GM21390 (cell line): ENCODE results near the gene ZNF611.
A peak's percentile ranks its signal among the peaks of the same experiment; 100 is the strongest.
"Not testable (repeated sequence)": the region's sequence is repeated elsewhere in the genome, so short reads cannot be mapped to it uniquely, and the experiment has no call there.

Source experiments
- ATAC-seq: cut with Tn5 transposase; IDR thresholded peaks from one replicate; pipeline ENCODE4 v1.9.1; 2021; ENCODE audit not compliant: unreplicated experiment

ZNF611 gene

DNA sequence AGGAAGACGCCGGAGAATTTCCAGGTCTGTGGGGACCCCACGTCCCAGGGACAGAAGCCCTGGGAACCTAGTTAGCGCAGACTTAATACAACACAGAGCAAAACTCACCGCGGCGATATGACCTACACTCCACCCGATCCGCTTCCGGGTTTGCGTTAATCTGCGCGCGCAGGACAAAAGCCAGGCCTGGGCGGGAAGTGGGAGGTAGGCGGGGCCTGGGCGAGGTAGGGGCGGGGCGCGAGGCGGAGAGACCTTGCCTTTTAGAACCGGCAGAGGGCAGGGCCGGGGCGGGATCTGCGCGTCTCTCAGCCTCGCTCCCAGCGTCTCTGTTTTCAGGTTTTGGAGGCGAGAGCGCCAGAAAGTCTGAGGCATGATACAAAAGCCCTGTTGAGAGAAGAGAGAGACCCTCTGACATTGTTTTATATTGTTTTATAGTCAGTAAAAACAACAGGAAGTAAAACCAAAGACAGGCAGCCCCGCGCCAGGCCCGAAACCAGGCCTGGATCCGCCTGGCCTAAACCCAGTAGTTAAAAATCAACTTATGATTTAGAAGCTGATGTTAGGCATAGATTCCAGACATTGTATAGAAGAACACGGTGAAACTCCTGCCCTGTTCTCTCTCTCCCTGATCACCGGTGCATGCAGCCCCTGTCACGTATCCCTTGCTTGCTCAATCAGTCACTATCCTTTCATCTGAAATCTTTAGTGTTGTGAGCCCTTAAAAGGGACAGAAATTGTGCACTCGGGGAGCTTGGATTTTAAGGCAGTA lies at the start of gene ZNF611:
TSS of gene ZNF611 (minus strand) at position 152 of the 769 bp plus-strand sequence. CDS start 19,150 bp downstream, outside the sequence.
- ATAC-seq: peak; percentile 86

GRCh38 chr19:52782864-52783263 lies 48.0 kb upstream of the ZNF611 start:
- ATAC-seq: not testable (repeated sequence)

GRCh38 chr19:52778811-52779210 lies 44.0 kb upstream of the ZNF611 start:
- ATAC-seq: no peak

DNA sequence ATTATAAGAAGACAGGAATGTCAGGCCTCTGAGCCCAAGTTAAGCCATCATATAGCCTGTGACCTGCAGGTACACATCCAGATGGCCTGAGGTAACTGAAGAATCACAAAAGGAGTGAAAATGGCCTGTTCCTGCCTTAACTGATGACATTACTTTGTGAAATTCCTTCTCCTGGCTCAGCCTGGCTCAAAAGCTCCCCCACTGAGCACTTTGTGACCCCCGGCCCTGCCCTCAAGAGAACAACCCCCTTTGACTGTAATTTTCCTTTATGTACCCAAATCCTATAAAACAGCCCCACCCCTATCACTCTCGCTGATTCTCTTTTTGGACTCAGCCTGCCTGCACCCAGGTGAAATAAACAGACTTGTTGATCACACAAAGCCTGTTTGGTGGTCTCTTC lies 21.6 kb upstream of the ZNF611 start:
- not testable (repeated sequence) for ATAC-seq

- ATAC-seq: no peak
Observed at GRCh38 chr19:52749780-52750179, 14.9 kb upstream of the ZNF611 start.

- no peak for ATAC-seq
Observed at GRCh38 chr19:52748336-52748950, 13.6 kb upstream of the ZNF611 start.

DNA sequence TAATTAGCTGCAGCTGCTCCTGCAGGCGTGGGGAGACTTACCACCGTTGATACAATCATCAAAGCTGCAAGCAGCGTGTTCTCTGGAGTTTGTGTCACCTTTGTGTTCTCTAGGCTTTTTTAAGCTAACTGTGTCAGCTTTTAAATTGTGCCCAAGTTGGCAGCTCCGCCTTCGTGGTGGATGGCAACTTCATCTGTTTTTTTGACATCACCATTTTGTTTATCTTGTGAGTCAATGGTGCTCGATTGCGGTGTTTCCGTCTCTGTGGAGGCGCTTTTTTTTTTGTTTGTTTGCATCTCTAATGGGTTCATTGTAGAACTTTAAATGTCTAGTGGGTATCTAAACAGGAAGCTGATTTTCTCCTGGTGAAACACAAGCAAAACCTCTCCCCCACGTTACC lies 11.1 kb upstream of the ZNF611 start:
- not testable (repeated sequence) for ATAC-seq

- no peak for ATAC-seq
Observed at GRCh38 chr19:52743091-52743490, 8.2 kb upstream of the ZNF611 start.

GRCh38 chr19:52742516-52742915 lies 7.7 kb upstream of the ZNF611 start:
- no peak for ATAC-seq

DNA sequence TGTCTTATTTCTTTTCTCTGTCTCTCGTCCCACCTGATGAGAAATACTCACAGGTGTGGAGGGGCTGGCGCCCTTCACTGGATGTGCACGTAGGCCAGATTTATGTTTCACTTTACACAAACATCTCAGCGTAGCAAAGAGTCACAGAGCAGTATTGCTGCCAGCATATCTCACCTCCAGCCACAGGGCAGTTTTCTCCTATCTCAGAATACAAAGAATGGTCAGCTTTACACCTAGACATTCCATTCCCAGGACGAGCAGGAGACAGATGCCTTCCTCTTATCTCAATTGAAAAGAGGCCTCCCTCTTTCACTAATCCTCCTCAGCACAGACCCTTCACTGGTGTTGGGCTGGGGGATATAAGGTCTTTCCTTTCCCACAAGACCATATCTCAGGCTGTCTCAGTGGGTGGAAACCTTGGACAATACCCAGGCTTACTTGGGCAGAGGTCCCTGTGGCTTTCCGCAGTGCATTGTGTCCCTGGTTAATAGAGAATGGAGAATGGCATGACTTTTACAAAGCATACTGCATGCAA lies 7.2 kb upstream of the ZNF611 start:
- no peak for ATAC-seq

DNA sequence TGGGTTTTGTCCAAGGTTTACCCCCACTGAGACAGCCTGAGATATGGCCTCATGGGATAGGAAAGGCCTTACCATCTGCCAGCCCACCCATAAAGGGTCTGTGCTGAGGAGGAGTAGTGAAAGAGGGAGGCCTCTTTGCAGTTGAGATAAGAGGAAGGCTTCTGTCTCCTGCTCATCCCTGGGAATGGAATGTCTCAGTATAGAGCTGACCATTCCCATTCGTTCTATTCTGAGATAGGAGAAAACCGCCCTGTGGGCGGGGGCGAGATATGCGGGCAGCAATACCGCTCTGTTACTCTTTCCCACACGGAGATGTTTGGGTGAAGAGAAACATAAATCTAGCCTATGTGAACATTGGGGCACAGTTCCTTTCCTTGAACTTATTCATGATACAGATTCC lies 6.5 kb upstream of the ZNF611 start:
- not testable (repeated sequence) for ATAC-seq

DNA sequence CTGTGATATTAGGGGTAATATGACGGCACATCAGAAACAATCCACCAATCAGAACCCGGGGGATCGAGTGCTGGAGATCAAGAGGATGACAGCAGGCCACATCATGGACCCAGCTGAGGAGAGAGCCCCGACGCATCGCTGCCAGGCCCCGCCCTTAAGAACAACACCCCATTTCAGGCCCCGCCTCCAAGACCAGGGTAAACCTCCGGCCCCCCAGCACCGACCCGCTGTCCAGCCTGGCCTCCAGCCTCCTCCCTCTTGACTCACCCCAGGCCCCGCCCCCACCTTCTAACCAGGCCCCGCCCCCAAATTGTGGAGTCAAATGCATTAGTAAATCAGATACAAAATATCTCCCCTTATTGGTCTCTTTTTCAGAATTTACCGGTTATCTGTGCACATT lies 4.7 kb upstream of the ZNF611 start:
- ATAC-seq: no peak

DNA sequence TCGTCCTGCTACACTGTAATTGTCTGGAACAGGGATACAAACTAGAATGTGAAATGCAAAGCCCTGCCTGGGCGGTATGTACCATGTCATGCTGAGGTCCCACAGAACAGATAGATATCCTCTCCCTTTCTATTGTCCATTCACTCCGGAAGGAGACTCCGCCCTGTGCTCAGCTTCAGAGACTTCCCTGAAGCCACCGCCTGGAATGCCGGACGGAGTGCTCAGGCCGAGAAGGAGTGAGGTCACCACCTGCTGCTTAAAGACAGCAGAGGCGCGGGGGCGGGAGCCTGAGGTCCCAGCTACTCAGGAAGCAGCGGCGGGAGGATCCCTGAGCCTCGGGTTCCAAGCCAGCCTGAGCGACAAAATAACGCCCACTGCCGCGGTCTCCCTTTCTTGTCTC lies 890 bp upstream of the ZNF611 start:
- no peak for ATAC-seq

- peak; percentile 25 for ATAC-seq
Observed at GRCh38 chr19:52734331-52734892, 432 bp downstream of the ZNF611 start.

DNA sequence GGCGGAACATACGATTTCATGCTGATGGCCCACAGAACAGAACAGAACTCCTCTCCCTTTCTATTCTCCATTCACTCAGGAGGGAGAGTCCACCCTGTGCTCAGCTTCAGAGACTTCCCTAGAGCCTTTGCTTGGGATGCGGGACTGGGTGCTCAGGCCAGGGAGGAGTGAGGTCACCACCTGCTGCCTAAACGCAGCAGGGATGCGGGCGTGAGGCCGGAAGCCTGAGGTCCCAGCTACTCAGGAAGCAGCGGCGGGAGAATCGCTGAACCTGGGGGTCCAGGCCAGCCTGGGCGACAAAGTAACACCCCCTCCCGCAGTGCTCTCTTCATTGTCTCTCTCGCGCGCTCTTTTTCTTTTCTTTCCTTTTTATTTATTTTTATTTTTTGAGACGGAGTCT lies 8.8 kb downstream of the ZNF611 start:
- not testable (repeated sequence) for ATAC-seq

GRCh38 chr19:52725528-52725961 lies 9.3 kb downstream of the ZNF611 start:
- ATAC-seq: no peak

DNA sequence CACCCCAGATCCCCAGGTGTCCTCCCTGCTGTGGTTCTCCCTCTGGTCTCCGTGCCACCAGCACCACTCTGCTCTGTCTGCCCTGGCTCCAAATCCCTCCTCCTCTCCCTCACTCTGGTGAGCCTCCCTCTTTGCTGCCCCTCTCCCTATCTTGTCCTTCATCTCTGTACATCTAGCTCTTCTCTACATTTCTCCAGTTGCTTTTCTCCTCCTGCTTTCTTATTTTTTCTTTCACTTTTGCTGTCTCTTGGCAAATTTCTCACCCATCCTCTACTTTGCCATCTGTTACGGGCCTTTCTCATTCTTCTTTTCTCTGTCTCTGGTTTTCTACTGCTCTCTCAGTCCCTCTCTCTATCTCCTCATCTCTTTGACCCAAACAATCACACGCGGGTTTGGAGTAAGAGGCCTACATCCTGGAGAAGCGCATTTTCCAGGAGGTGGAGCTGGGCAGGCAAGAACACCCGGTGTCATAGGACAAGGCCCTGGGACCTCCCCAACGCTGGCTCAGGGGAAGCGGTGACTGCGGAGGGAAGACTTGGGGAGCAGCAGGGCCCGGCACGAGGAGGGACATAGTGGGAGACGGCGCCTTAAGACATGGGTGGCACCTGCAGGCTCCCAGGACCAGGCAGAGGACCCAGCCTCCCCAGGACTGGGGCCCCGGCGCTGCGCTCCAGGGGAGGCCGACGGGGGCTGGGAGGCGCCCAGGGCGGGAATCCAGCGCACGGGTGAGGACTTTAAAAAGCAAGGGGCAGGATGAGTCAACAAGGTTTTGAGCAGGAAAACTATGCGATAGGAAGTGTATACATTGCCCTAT lies 9.9 kb downstream of the ZNF611 start:
- no peak for ATAC-seq

GRCh38 chr19:52723907-52724598 lies 10.8 kb downstream of the ZNF611 start:
- not testable (repeated sequence) for ATAC-seq

- ATAC-seq: no peak
Observed at GRCh38 chr19:52722062-52723003, 12.5 kb downstream of the ZNF611 start.
